HG03354 (cell line): ENCODE data around the gene MAP2K7.
"Not testable (repeated sequence)": the region's sequence is repeated elsewhere in the genome, so short reads cannot be mapped to it uniquely, and the experiment has no call there.

Experiments used
- ATAC-seq: cut with Tn5 transposase; IDR thresholded peaks from one replicate; pipeline ENCODE4 v1.9.1; 2021; ENCODE audit warnings: mild to moderate bottlenecking; ENCODE audit not compliant: unreplicated experiment, poor library complexity, severe bottlenecking

MAP2K7 gene

GRCh38 chr19:7903244-7904073 lies at the start of gene MAP2K7:
MAP2K7 (plus strand) TSS chr19:7903877; CDS start chr19:7903945, 68 bp downstream.
- peak; percentile 87 for ATAC-seq

DNA sequence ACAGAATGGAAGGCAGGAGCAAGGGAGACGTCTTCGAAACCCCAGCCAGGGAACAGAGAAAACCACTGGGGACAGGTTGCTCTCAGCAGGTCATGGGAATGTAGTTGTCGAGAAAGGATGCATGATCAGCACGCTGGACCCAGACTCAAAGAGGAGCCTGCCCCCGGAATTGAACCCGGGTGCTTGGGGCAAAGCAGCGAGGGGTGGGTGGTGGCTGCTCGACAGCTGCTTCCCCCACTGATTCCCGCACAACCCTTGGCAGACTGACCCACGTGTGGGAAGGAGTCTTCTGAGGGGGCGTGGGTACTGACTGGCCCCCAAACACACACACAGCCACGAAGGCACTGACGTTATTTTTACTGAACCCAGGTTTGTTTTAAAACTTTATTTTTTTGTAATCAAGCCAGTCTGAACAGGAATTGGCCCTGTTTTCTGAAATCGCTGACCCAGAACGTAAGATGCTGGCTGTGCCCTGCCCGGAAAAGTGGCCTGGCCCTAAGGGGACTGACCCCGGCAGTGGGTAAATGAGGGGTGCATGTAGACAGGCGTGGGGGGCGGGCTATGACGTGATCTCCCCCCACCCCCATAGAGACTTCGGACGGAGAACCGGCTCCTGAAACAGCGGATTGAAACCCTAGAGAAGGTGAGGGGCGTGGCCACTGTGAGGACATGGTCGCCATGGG lies 48.1 kb upstream of the MAP2K7 start:
- ATAC-seq: no peak

DNA sequence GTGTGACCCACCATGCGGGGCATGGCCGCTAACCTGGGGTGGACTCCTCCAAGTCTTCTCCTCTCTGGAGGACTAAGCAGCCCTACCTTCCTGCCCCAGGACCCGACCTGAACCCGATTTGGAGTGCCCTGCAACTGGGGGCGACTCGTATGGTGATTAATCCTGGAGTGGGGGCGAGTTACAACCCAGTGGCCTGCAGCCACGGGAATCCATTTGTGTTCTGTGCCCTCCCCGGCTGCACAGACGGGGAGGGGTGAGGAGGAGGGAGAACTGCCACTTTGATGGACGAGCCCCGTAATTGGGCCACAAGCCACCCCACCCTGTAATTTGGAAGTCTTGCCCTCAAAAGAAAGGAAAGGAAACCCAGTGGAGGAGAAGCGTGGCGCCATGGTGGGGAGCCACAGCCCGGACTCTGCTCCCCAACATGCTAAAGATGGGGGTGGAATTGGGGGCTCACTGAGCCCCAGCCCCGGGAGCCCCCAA lies 47.5 kb upstream of the MAP2K7 start:
- ATAC-seq: no peak

GRCh38 chr19:7856679-7857663 lies 46.7 kb upstream of the MAP2K7 start:
- ATAC-seq: no peak

GRCh38 chr19:7857727-7858108 lies 46.0 kb upstream of the MAP2K7 start:
- ATAC-seq: no peak

DNA sequence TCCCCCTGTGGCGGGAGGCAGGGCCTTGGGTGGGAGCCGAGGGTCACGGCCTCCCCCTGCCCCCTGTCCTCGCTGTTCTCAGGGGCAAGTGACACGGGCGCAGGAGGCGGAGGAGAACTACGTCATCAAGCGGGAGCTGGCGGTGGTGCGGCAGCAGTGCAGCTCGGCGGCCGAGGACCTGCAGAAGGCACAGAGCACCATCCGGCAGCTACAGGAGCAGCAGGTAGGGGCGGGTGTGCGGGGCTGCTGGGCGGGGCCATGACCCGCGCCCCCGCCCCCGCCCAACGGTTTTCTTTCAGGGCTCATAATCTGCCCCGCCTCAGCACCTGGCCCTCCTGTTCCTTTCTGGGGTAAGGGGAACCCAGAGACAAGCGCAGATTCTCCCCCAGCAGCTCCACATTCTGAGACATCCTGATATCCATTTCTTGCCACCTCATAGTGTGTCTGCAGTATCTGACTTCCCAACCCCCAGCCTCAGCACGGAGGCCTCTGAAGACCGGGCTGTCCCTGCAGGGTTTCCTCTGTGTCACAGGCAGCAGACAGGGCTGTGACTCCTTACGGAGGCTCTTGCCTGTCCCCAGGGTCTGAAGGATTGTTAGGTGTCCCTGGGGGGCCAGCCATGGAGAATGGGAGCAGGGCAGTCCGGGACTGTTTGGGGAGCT lies 45.4 kb upstream of the MAP2K7 start:
- no peak for ATAC-seq

DNA sequence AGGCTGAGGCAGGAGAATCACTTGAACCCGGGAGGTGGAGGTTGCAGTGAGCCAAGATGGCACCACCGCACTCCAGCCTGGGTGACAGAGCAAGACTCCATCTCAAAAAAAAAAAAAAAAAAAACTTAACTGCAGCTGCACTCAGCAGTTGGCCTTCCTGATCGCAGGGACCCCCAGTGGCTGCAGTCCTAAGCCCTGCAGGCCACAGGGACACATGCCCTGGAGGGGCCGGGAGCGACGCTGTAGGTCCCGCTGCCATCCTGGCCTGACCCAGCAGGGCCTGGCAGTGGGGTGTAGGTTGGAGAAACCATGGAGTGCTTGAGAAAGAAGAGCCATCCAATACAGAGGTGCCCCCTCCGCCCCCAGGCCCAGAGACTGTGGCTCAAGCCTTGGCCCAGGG lies 44.6 kb upstream of the MAP2K7 start:
- not testable (repeated sequence) for ATAC-seq

- no peak for ATAC-seq
Observed at GRCh38 chr19:7859831-7860713, 43.6 kb upstream of the MAP2K7 start.

DNA sequence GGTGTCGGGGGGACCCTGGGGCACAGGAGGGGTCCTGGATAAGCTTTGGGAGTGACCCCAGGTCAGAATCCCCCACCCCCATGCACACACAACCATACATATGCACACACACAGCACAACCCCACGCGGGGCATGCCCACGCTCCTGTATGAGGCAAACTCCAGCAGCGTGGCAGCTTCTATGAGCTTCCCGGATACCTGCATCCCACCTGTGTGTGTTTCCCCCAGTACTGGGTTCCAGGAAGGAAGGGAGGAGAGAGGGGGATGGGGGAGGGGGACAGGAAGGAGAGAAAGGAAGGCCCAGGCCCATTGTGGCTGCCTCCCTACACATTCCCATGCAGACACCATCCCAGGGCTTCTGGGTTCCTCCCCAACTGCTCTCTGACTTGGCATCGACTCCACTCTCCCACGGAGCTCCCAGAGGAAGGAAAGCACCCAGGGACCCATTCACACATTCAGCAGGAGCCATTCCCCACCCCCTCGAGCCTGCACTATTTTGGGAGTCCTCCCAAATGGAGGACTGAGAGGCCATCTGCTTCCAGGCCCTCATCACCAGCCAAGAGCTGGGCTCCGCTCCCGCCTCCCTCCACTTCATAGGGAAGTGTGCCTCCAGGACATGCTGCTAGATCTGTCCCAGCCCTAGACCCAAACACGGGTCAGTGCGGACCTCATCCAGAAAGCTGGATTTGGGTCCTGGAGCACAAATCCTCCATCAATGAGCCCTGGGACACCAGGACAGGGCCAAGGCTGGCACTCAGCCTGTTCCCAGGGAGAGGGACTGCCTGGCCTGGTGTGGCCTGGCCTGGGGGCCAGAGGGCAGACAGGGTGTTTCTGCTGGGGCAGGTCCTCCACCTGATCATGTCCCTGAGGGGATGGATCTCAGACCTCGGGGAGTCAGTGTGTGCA lies 42.7 kb upstream of the MAP2K7 start:
- no peak for ATAC-seq

DNA sequence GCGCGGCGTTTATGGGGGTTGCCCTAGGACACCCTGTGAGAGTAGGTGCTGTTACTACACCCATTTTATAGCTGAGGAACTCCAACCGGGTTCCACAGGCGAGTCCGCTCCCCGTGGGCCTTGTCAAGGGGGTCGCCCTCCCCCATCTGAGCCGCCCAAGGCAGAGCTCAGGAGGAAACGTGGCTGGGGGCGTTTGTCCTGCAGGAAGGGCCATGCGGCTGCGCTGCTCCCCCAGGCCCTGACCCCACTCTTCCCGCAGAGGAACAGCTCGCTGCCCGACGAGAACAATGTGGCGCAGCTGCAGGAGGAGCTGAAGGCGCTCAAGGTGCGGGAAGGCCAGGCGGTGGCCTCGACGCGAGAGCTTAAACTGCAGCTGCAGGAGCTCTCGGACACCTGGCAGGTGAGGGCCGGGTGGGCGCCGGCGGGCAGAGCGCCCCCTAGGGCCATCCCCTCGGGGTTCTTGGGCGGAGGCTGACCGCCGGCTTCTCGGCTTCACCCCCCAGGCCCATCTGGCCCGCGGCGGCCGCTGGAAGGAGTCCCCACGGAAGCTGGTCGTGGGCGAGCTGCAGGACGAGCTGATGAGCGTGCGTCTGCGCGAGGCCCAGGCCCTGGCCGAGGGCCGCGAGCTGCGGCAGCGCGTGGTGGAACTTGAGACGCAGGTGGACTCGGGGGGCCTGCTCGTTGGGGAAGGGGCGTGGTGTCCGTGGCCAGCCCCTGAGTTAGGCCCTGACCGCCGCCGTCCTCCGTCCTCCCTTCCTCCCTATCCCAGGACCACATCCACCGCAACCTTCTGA lies 41.9 kb upstream of the MAP2K7 start:
- no peak for ATAC-seq

GRCh38 chr19:7862413-7862951 lies 41.2 kb upstream of the MAP2K7 start:
- ATAC-seq: no peak

DNA sequence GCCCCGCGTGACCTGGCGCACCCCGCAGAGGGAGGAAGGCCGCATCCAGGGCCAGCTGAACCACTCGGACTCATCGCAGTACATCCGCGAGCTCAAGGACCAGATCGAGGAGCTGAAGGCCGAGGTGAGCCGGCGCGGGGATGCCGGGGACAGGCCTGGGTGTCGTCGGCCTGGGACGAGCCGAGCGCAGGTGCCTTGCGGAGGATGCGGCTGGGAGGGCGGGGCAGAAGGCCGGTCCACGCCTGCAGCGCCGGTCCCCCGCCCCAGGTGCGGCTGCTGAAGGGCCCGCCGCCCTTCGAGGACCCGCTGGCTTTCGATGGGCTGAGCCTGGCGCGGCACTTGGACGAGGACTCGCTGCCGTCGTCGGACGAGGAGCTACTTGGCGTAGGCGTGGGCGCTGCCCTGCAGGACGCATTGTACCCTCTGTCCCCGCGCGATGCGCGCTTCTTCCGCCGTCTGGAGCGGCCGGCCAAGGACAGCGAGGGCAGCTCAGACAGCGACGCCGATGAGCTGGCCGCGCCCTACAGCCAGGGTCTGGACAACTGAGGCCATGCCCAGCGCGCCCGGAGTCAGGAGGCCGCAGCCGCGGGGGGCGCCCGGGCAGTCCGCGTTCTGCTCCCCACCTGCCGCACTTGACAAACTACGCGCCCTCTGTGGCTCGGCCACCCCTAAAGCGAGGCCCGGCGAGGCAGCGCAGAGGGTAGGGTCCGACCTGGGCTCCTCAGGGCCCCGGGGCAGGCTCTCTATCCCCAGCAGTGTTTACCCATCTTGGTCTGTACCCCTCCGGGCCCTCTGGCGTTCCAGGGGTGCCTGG lies 40.3 kb upstream of the MAP2K7 start:
- no peak for ATAC-seq

DNA sequence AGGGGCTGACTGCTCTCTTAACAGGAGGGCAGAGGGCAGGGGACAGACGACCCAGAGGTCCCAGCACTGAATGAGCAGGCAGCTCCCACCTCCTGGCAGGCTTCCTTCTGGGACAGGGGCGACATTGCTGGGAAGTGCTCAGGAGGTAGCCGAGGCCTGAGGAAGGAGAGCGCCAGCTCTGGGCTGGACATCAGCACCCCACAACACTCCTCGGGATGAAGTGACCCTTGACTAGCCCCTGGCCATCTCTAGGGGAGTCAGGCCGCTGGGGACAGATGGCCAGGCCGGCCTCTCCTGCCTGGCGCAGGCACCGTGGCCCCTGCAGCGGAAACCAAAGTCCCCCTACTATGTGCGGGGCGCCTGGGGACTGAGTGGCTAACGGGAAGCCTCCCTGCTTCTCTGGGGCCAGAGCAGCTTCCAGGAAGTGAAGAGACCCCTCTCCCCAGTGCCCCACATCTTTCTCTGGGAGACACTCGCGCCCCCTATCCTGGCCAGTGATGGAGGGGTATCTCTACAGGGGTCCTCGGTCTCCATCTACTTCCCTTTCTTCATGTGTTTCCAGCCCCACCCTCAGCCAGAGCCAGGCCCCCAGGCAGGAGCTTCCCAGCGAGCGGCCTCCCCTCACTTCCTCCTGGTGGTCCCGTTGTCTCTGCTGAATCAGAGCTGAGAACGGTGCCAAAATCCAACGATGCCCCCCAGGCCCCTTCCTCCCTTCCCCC lies 39.5 kb upstream of the MAP2K7 start:
- ATAC-seq: no peak

- no peak for ATAC-seq
Observed at GRCh38 chr19:7864690-7865074, 39.0 kb upstream of the MAP2K7 start.

GRCh38 chr19:7865262-7865911 lies 38.3 kb upstream of the MAP2K7 start:
- no peak for ATAC-seq
